ENCODE results near the gene EFEMP2. TPM values are rescaled to one million over a fixed set of nuclear protein-coding genes. Genes with fewer than 3 reads are reported as not detected.
A peak's percentile ranks its signal among the peaks of the same experiment; 100 is the strongest.

The EFEMP2 gene
- total RNA-seq, 2 experiments from 2014 or later: 17.1 to 18.0 TPM

GRCh38 chr11:65858681-65859087, 13.9 kb downstream of the EFEMP2 start:
- POLR2A ChIA-PET: interaction anchor here (0.7 to 29.8 kb wide), 12 partner anchors 9 to 435 kb away, joined by 3 to 560 read pairs (median 4); partner anchors contain the start of genes CCDC85B, CTSW, EFEMP2 and FAM89B
- Mint-ChIP-seq H3K27ac (peak overlapping the region; percentile 99), H3K4me3 (peak overlapping the region; percentile 90), H3K4me1 (ENCODE audit: low read depth) (peaks cover 39% of the 10 kb centered on the region), H3K36me3 (ENCODE audit: low read depth) (peaks cover 65% of the 10 kb centered on the region), H3K9me3 (no peaks in the 10 kb centered on the region), H3K27me3 (no peaks in the 10 kb centered on the region)
- no peak for ATAC-seq
- CTCF ChIA-PET: interaction anchor here (0.7 to 12.3 kb wide), 12 partner anchors 12 to 146 kb away, joined by 3 to 283 read pairs (median 4); partner anchors contain the start of genes CCDC85B, CTSW, FIBP and KAT5
- intact Hi-C loops (cut with micrococcal nuclease): no loop called here
- TF ChIP-seq, protein P1, sequence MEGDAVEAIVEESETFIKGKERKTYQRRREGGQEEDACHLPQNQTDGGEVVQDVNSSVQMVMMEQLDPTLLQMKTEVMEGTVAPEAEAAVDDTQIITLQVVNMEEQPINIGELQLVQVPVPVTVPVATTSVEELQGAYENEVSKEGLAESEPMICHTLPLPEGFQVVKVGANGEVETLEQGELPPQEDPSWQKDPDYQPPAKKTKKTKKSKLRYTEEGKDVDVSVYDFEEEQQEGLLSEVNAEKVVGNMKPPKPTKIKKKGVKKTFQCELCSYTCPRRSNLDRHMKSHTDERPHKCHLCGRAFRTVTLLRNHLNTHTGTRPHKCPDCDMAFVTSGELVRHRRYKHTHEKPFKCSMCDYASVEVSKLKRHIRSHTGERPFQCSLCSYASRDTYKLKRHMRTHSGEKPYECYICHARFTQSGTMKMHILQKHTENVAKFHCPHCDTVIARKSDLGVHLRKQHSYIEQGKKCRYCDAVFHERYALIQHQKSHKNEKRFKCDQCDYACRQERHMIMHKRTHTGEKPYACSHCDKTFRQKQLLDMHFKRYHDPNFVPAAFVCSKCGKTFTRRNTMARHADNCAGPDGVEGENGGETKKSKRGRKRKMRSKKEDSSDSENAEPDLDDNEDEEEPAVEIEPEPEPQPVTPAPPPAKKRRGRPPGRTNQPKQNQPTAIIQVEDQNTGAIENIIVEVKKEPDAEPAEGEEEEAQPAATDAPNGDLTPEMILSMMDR (IDR thresholded peaks at IDR 0.05): no peak
- DNase-seq: no peak

- peaks cover 65% of the 10 kb centered on the region for H3K36me3 Mint-ChIP-seq (ENCODE audit: low read depth)
Measured at GRCh38 chr11:65857853-65858680, 14.5 kb downstream of the EFEMP2 start, which contains the start of gene CFL1. Gene CFL1 (minus strand): TSS chr11:65858180. CDS start chr11:65858099, 81 bp downstream.

GRCh38 chr11:65857500-65857852, 15.1 kb downstream of the EFEMP2 start:
- ATAC-seq (no peak), DNase-seq (peak; percentile 64)
- H3K4me1 Mint-ChIP-seq (ENCODE audit: low read depth): peaks cover 41% of the 10 kb centered on the region
- H3K4me3 Mint-ChIP-seq: peak overlapping the region; percentile 88
- H3K27me3 Mint-ChIP-seq: no peaks in the 10 kb centered on the region
- TF ChIP-seq, protein P1 (IDR thresholded peaks at IDR 0.05): no peak
- peaks cover 66% of the 10 kb centered on the region for H3K36me3 Mint-ChIP-seq (ENCODE audit: low read depth)
- CTCF ChIA-PET: interaction anchor here (0.6 to 12.3 kb wide), 5 partner anchors 30 to 145 kb away, joined by 3 to 283 read pairs (median 4); partner anchors contain the start of genes AP5B1, CCDC85B, FIBP and KAT5
- H3K27ac Mint-ChIP-seq: peak overlapping the region; percentile 78
- POLR2A ChIA-PET: interaction anchor here (0.9 to 29.8 kb wide), 5 partner anchors 11 to 285 kb away, joined by 3 to 560 read pairs (median 6); partner anchors contain the start of genes CCDC85B, CTSW, EFEMP2 and FIBP
- intact Hi-C loops (cut with micrococcal nuclease): no loop called here
- no peaks in the 10 kb centered on the region for H3K9me3 Mint-ChIP-seq

More at GRCh38 chr11:65857853-65858680, 14.5 kb downstream of the EFEMP2 start, which contains the start of gene CFL1:
- no peaks in the 10 kb centered on the region for H3K9me3 Mint-ChIP-seq
- CTCF ChIA-PET: interaction anchor here (0.7 to 12.3 kb wide), 7 partner anchors 12 to 146 kb away, joined by 3 to 283 read pairs (median 4); partner anchors contain the start of genes CCDC85B, FIBP and KAT5
- DNase-seq: peak; percentile 98
- intact Hi-C loops (cut with micrococcal nuclease): no loop called here
- no peaks in the 10 kb centered on the region for H3K27me3 Mint-ChIP-seq
- ATAC-seq: peak; percentile 69
- H3K4me3 Mint-ChIP-seq: peak within 1 kb of the TSS; percentile 90
- POLR2A ChIA-PET: interaction anchor here (0.7 to 29.8 kb wide), 12 partner anchors 9 to 434 kb away, joined by 3 to 560 read pairs (median 4); partner anchors contain the start of genes CCDC85B, CTSW, EFEMP2 and FIBP
- peaks cover 45% of the 10 kb centered on the region for H3K4me1 Mint-ChIP-seq (ENCODE audit: low read depth)
- TF ChIP-seq, protein P1 (IDR thresholded peaks at IDR 0.05): no peak
- H3K27ac Mint-ChIP-seq: peak within 1 kb of the TSS; percentile 99

- peaks cover 3% of the 10 kb centered on the region for H3K9me3 Mint-ChIP-seq
- peaks cover 37% of the 10 kb centered on the region for H3K4me1 Mint-ChIP-seq (ENCODE audit: low read depth)
- TF ChIP-seq, protein P1 (IDR thresholded peaks at IDR 0.05): no peak
- intact Hi-C loops (cut with micrococcal nuclease): no loop called here
- H3K4me3 Mint-ChIP-seq: peak overlapping the region; percentile 88
- H3K36me3 Mint-ChIP-seq (ENCODE audit: low read depth): peaks cover 67% of the 10 kb centered on the region
- POLR2A ChIA-PET: interaction anchor here (0.6 to 29.8 kb wide), 6 partner anchors 10 to 242 kb away, joined by 3 to 560 read pairs (median 4); partner anchors contain the start of genes CCDC85B, CTSW, EFEMP2 and FIBP
- no peaks in the 10 kb centered on the region for H3K27me3 Mint-ChIP-seq
- CTCF ChIA-PET: interaction anchor here (0.6 to 12.3 kb wide), 3 partner anchors 31 to 77 kb away, joined by 3 to 283 read pairs (median 3); partner anchors contain the start of genes AP5B1, CCDC85B and FIBP
- no peak for ATAC-seq
- DNase-seq: peak; percentile 89
- H3K27ac Mint-ChIP-seq: peak overlapping the region; percentile 78
Measured at GRCh38 chr11:65856689-65857499, 15.7 kb downstream of the EFEMP2 start.

Data from activated CD8-positive, alpha-beta T cell treated with anti-CD3 and anti-CD28 coated beads for 36 hours (primary cell).